ENCODE results near the gene GNAO1.

The GNAO1 gene

DNA sequence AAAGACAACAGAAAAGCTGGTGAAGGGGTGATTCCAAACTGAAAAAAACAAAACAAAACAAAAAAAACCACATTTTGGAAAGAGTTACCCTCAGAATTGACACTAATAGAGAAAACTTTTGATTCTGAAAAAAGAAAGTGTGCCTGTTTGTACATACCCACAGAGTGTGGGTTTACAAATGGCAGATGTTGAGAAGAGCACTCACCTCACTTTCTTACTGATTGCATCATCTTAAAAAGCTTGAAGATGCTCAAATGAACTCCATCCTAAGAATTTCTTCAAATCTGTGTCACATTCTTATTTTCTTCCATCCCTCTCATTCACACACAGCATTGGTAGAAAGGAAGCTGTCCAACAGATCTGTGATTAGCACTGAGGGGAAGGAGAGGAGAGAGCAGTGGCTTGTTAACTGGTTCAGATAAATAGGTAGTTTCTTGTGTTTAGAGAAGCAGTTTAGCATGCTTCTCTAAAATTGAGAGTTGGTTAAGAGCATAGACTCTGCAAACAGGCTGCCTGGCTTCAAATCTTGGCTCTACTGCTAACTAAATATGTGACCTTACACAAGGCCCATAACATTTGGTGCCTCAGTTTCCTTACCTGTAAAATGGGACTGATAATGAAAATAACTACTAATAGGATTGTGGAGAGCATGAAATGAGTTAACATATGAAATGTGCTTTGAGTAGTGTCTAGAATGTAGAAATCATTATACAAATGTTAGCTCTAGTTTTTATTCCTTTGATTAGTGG lies 6.9 kb downstream of the GNAO1 start:
- no peak for DNase-seq (ENCODE audit: low read depth, low spot score)

GRCh38 chr16:56198755-56199114 lies 7.4 kb downstream of the GNAO1 start:
- no peak for DNase-seq (ENCODE audit: low read depth, low spot score)

DNA sequence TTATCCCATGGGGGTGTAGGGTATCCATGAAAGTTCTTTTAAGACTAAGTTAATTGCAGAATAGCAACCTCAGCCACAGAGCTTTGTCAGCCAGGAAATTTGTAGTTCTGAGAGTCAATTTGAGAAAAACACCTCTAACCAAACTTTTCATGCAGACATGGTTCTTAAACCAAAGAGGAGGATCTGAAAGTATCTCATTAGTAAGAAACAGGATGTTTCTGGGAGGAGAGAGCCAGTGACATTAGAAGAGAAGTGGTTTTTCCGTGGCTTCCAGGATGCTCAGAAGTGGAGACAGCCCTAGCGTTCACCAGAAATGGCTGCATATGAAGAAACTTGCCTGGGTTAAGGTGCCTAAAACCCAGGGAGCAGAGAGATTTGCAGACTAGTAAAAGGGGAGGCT lies 7.9 kb downstream of the GNAO1 start:
- DNase-seq (ENCODE audit: low read depth, low spot score): no peak

DNA sequence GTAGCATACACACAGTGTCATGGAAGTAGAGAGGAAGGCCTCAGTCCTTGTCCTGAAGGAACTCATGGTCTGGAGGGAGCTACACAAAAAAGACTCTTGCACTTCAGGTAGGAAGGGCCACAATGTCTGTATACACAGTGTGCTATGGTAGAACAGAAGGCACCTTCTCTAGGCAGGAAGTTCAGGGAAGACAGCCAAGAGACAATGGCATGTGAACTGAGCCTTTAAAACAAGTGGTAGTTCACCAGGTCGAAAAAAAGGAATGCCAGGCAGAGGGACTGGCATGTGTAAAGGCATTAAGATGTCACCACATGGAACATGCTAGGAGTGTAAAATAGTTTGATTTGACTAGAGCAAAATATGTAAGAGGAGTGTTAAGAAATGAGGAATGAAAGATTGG lies 9.7 kb downstream of the GNAO1 start:
- no peak for DNase-seq (ENCODE audit: low read depth, low spot score)

- DNase-seq (ENCODE audit: low read depth, low spot score): no peak
These were observed 10.7 kb downstream of the GNAO1 start for GRCh38 chr16:56202036-56202435.

- no peak for DNase-seq (ENCODE audit: low read depth, low spot score)
These were observed 11.8 kb downstream of the GNAO1 start for GRCh38 chr16:56203052-56203451.

GRCh38 chr16:56204816-56205215 lies 13.5 kb downstream of the GNAO1 start:
- DNase-seq (ENCODE audit: low read depth, low spot score): no peak

GRCh38 chr16:56206951-56207350 lies 15.7 kb downstream of the GNAO1 start:
- DNase-seq (ENCODE audit: low read depth, low spot score): no peak

- DNase-seq (ENCODE audit: low read depth, low spot score): no peak
These were observed 16.1 kb downstream of the GNAO1 start for GRCh38 chr16:56207421-56207820.

DNA sequence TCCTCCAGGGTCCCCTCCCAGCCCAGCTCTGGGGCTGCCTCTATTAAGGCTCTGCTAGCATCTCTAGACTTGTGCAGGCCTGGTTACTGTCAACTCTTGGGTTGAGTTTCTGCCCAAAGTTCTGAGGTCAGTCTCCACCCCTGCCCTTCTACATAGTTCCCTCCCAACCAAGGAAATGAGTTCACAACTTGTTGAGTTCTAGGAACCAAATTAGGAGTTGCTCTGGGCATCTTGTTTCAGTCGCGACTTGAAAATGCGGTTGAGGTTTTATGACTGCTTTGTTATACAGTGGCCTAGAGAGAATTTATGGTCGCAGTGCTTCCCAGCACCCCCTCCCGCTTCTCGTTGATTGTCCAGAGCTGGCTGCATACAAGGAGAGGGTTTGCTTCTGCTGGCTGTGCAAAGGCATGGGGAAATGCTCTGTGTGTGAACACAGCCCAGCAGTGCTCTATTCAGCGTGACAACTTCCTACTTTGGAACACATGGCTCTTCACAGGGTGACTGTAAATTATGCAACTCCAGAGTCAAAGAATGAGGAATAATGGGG lies 20.2 kb downstream of the GNAO1 start:
- DNase-seq (ENCODE audit: low read depth, low spot score): no peak

GRCh38 chr16:56212144-56212543 lies 20.9 kb downstream of the GNAO1 start:
- no peak for DNase-seq (ENCODE audit: low read depth, low spot score)

DNA sequence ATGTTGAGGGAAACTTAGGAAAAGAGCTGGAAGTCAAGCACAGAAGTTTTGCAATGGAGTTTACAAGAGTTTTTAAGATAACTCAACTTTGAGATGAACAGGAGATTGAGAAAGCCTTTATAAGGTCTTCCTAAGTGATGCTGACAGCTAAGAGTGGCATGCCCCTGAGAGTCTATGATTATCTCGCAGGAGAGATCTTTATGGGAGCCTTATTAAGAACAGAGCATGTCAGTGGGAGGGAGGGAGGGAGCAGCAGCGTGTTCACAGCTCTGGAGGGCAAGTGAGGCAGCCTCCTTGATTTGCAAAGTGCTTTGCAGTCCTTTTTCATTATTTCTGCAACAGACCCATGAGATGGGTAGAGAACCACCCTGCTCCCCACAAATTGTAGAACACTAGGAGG lies 30.7 kb downstream of the GNAO1 start:
- DNase-seq (ENCODE audit: low read depth, low spot score): no peak

GRCh38 chr16:56222474-56222997 lies 31.2 kb downstream of the GNAO1 start:
- DNase-seq (ENCODE audit: low read depth, low spot score): no peak

DNA sequence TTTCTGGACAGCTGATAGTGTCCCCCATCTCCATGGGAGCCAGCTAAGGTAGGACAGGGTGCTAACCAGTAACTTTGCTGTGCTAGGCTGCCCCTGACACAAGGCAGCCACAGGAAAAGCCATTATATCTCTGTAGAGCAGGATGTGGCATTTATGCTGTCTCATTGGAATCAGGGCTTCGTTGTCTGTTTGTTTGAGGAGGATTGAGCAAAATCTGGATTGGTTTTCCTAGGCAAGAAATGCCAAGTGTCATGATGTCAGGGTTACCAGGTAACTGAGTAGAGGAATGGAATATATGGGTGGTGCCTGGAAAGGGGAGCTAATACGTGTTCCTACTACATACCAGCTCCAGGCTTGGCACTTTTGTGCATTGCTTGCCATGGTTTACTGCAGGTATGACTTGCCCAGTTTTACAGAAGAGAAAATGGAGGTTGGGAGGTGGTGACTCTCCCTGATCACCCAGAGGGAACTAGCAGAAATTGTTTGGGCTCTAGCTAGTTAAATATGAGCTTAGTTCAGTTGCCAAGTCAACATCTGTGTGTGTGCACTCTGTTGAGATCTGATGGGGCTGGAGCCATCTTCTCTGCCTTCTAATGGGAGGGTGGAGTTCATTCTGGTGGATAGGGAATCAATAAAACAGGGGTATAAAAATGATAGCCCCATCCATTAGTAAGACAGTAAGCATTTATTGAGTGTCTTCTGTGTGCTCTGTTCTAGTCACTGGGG lies 33.9 kb downstream of the GNAO1 start:
- no peak for DNase-seq (ENCODE audit: low read depth, low spot score)

DNA sequence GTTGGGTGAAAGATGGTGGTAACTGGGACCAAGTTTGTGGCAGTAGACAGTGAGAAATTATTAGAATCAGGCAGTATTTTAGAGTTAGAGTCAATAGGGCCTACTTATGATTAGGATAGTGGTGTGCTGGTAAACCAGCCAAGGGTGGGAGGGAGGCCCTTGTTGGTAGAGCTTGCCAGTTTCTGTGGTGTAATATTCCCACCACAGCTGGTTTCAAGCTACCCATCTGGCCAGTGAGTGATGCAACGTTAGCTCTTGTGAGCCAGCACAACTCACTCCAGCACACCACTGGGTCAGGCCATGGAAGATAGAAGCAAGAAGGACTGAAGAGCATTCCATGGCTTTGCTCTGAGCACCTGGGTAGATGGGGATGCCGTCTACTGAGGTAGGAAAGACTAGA lies 34.9 kb downstream of the GNAO1 start:
- no peak for DNase-seq (ENCODE audit: low read depth, low spot score)

DNA sequence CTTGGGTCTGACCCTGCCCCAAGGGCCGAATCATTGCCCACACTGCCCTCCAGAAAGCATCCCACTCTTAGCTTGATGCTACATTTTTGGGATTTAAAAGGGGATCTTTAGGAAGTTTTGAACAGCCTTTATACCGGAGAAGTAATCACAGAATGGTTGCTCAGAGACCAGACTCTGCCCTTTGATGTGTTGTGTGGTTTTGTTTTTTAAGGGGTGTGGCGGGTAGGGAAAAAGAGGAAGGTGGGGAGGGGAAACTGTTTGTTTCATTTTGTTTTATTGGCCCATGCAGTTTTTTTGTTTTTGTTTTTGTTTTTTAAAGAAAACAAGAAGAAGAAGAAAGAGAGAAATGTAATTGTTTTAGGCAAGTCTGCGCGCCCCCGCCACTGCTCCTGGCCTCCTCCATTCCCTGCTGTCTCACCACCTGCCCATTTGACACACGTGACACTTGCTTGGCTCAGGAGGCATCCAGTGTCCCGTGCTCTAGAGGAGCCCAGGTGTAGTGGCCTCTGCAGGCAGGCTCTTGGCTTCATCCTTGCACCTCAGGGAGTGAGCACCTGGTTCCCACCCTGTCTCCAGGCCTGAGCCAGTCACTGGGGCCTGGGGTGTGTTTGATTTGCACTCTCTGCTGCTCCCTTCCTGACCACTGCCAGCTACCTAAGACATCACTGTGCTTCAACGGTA lies 35.7 kb downstream of the GNAO1 start:
- DNase-seq (ENCODE audit: low read depth, low spot score): no peak

- DNase-seq (ENCODE audit: low read depth, low spot score): no peak
These were observed 36.6 kb downstream of the GNAO1 start for GRCh38 chr16:56227936-56228335.

- DNase-seq (ENCODE audit: low read depth, low spot score): no peak
These were observed 37.2 kb downstream of the GNAO1 start for GRCh38 chr16:56228476-56228875.

DNA sequence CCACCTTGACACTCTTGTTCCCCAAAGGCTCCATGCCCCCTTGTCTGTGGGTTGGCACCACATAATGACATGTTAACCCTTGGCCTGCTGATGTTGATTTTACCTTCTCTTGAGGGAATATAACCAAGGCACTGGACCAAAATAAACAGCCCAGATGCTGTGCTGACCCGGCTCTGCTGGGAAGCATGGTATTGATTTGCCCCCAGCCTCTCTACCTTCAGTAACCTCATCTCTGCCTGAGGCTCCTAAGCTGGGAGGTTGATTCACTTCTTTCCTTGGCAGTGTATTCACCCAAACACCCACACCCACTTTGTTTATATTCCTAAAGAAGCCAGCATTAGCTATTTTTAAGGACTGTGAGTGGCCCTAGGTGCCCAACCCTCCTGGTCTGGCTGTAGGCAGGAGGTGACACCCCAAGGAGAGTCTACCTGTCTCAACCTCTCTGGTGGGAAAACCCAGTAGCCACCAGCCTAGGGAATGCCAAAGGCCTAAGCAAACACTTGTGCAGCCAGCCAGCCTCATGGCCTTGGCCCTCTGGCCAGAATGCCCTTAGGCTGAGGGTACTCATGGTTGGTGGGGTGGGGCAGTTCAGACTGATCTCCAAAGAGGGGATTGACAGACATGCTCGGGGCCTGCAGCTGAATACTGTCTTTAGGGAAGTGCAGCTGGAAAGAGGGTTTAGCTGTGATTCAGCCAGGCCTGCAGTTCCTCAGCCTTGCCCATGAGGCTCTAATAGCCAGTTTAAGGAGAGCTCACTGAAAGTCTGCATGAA lies 42.7 kb downstream of the GNAO1 start:
- DNase-seq (ENCODE audit: low read depth, low spot score): no peak

DNA sequence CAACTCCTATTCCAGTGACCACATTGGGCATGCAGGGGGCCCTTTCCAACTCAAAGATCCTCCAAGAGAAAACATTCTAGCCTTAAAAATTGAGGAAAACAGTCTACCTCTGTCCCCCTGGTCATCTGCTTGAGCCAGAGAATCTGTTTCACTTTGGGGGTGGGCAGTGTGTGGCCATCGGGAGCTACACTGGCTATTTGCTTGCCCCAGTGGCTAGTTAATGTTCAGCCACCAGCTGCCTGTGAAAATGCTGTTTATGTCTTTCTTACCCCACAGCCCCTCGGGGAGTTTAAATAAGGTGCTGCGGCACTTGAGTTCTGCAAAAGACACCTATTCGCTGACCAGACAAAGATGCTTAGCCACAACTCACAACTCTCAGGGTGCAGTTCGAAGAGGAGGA lies 43.4 kb downstream of the GNAO1 start:
- no peak for DNase-seq (ENCODE audit: low read depth, low spot score)

DNA sequence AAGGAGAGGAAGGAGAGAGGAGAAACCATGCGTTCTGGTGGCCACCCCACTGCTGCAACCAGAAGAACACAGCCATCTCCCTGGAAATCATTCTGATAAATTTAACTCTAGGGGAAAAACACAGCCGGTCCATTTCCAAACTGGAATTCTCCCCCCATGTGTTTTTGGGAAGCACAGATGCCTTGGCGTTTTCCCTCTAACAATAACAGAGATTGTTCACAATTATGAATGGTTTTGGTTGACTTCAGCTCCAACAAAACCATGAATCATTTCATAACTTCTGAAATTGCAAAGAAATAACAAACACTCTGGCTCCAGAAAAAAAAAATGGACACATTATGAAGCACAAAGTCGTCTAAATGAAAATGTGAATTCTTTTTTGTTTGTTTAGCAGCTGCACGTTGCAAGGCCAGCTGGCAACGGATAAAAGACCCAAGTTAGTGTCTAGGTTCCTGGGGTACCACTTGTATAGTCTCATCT lies 46.2 kb downstream of the GNAO1 start:
- no peak for DNase-seq (ENCODE audit: low read depth, low spot score)

Measured in activated CD4-positive, CD25-positive, alpha-beta regulatory T cell treated with anti-CD3 and anti-CD28 coated beads, Interleukin-2, amount 50 U/mL, for 16 hours (primary cell).